Measurements from ENCODE around the gene MOGAT3. TPM values are rescaled to one million over a fixed set of nuclear protein-coding genes. Genes with fewer than 3 reads are reported as not detected.

The MOGAT3 gene
- total RNA-seq (not detected), polyA plus RNA-seq (not detected)

- H3K36me3 Mint-ChIP-seq, result no peaks in the 10 kb centered on the region
- H3K4me3 ChIP-seq (ENCODE audit: low read depth, low read length), result no peak within 1 kb of the TSS
- H3K4me1 ChIP-seq (ENCODE audit: control insufficient read depth, insufficient read depth, low read length, poor library complexity, severe bottlenecking), result peaks cover 4% of the 10 kb centered on the region
- peaks cover 0 to 8% (median 3%) of the 10 kb centered on the region in 4 donors for H3K4me1 Mint-ChIP-seq
- H3K36me3 ChIP-seq (ENCODE audit: control insufficient read depth, insufficient read depth, low read length), result no peaks in the 10 kb centered on the region
- ATAC-seq (ENCODE audit: low read depth in 2 of 2) (no peak), DNase-seq (peak in 1 of 3 donors; percentile 14)
- H3K27me3 Mint-ChIP-seq, result peaks cover 46% of the 10 kb centered on the region
- no peak within 1 kb of the TSS for H3K4me3 Mint-ChIP-seq
- no peak within 1 kb of the TSS for H3K27ac Mint-ChIP-seq
- no peak within 1 kb of the TSS for H3K27ac ChIP-seq (ENCODE audit: insufficient read depth, low read length, poor library complexity, severe bottlenecking)
- no peaks in the 10 kb centered on the region for H3K27me3 ChIP-seq (ENCODE audit: control insufficient read depth, insufficient read depth, low read length)
- no peaks in the 10 kb centered on the region for H3K9me3 ChIP-seq (ENCODE audit: control insufficient read depth in 2 of 2, low read length in 2 of 2)
- H3K9me3 Mint-ChIP-seq, result peaks cover 0 to 2% (median 0%) of the 10 kb centered on the region in 7 donors
Observed at GRCh38 chr7:101200862-101201599, at the start of gene MOGAT3. Gene MOGAT3, minus strand, starts transcription at chr7:101201036. Its CDS starts 182 bp downstream, at chr7:101200854.

GRCh38 chr7:101250324-101250723 lies 49.5 kb upstream of the MOGAT3 start:
- H3K27me3 Mint-ChIP-seq, result peaks cover 10% of the 10 kb centered on the region
- DNase-seq (no peak), ATAC-seq (ENCODE audit: low read depth in 2 of 2) (no peak)
- H3K36me3 ChIP-seq (ENCODE audit: control insufficient read depth, insufficient read depth, low read length), result peaks cover 4% of the 10 kb centered on the region
- H3K4me3 Mint-ChIP-seq, result peak overlapping the region; percentile 96 to 99 (median 99)
- H3K27ac ChIP-seq (ENCODE audit: insufficient read depth, low read length, poor library complexity, severe bottlenecking), result no peak overlapping the region
- H3K36me3 Mint-ChIP-seq, result peaks cover 13% of the 10 kb centered on the region
- H3K27ac Mint-ChIP-seq, result no peak overlapping the region
- H3K9me3 Mint-ChIP-seq, result no peaks in the 10 kb centered on the region
- H3K9me3 ChIP-seq (ENCODE audit: control insufficient read depth in 2 of 2, low read length in 2 of 2), result no peaks in the 10 kb centered on the region
- peaks cover 28% of the 10 kb centered on the region for H3K4me1 ChIP-seq (ENCODE audit: control insufficient read depth, insufficient read depth, low read length, poor library complexity, severe bottlenecking)
- H3K4me1 Mint-ChIP-seq, result peaks cover 14 to 52% (median 25%) of the 10 kb centered on the region in 4 donors
- H3K27me3 ChIP-seq (ENCODE audit: control insufficient read depth, insufficient read depth, low read length), result no peaks in the 10 kb centered on the region
- H3K4me3 ChIP-seq (ENCODE audit: low read depth, low read length), result peak overlapping the region; percentile 34

GRCh38 chr7:101248276-101248675 lies 47.4 kb upstream of the MOGAT3 start:
- Histone ChIP-seq H3K4me3 (ENCODE audit: low read depth, low read length) (no peak overlapping the region), H3K36me3 (ENCODE audit: control insufficient read depth, insufficient read depth, low read length) (peaks cover 4% of the 10 kb centered on the region), H3K27ac (ENCODE audit: insufficient read depth, low read length, poor library complexity, severe bottlenecking) (no peak overlapping the region), H3K9me3 (ENCODE audit: control insufficient read depth in 2 of 2, low read length in 2 of 2) (no peaks in the 10 kb centered on the region), H3K27me3 (ENCODE audit: control insufficient read depth, insufficient read depth, low read length) (no peaks in the 10 kb centered on the region), H3K4me1 (ENCODE audit: control insufficient read depth, insufficient read depth, low read length, poor library complexity, severe bottlenecking) (peaks cover 43% of the 10 kb centered on the region)
- H3K9me3 Mint-ChIP-seq, result no peaks in the 10 kb centered on the region
- ATAC-seq (ENCODE audit: low read depth in 2 of 2), result no peak
- H3K27me3 Mint-ChIP-seq, result peaks cover 4% of the 10 kb centered on the region
- no peak for DNase-seq
- peak overlapping the region in 2 of 4 donors; percentile 74 to 96 for H3K4me3 Mint-ChIP-seq
- H3K4me1 Mint-ChIP-seq, result peaks cover 14 to 66% (median 35%) of the 10 kb centered on the region in 4 donors
- peaks cover 13% of the 10 kb centered on the region for H3K36me3 Mint-ChIP-seq
- H3K27ac Mint-ChIP-seq, result no peak overlapping the region

GRCh38 chr7:101245147-101245668 lies 44.4 kb upstream of the MOGAT3 start:
- Histone ChIP-seq H3K27me3 (ENCODE audit: control insufficient read depth, insufficient read depth, low read length) (no peaks in the 10 kb centered on the region), H3K27ac (ENCODE audit: insufficient read depth, low read length, poor library complexity, severe bottlenecking) (peak overlapping the region; percentile 91), H3K4me1 (ENCODE audit: control insufficient read depth, insufficient read depth, low read length, poor library complexity, severe bottlenecking) (peaks cover 28% of the 10 kb centered on the region), H3K36me3 (ENCODE audit: control insufficient read depth, insufficient read depth, low read length) (peaks cover 8% of the 10 kb centered on the region), H3K9me3 (ENCODE audit: control insufficient read depth in 2 of 2, low read length in 2 of 2) (no peaks in the 10 kb centered on the region), H3K4me3 (ENCODE audit: low read depth, low read length) (peak overlapping the region; percentile 94)
- no peak for DNase-seq
- Mint-ChIP-seq H3K9me3 (no peaks in the 10 kb centered on the region), H3K27ac (peak overlapping the region in 2 of 3 donors; percentile 98), H3K36me3 (peaks cover 13% of the 10 kb centered on the region), H3K27me3 (no peaks in the 10 kb centered on the region), H3K4me3 (peak overlapping the region; percentile 92 to 99 (median 96)), H3K4me1 (peaks cover 7 to 53% (median 21%) of the 10 kb centered on the region in 4 donors)
- no peak for ATAC-seq (ENCODE audit: low read depth in 2 of 2)

- Histone ChIP-seq H3K4me3 (ENCODE audit: low read depth, low read length) (peak within 1 kb of the TSS; percentile 94), H3K4me1 (ENCODE audit: control insufficient read depth, insufficient read depth, low read length, poor library complexity, severe bottlenecking) (peaks cover 25% of the 10 kb centered on the region), H3K27me3 (ENCODE audit: control insufficient read depth, insufficient read depth, low read length) (no peaks in the 10 kb centered on the region), H3K27ac (ENCODE audit: insufficient read depth, low read length, poor library complexity, severe bottlenecking) (peak within 1 kb of the TSS; percentile 91), H3K9me3 (ENCODE audit: control insufficient read depth in 2 of 2, low read length in 2 of 2) (no peaks in the 10 kb centered on the region), H3K36me3 (ENCODE audit: control insufficient read depth, insufficient read depth, low read length) (peaks cover 14% of the 10 kb centered on the region)
- DNase-seq, result peak; percentile 88 to 96 (median 95)
- H3K4me3 Mint-ChIP-seq, result peak within 1 kb of the TSS; percentile 92 to 99 (median 96)
- H3K27me3 Mint-ChIP-seq, result no peaks in the 10 kb centered on the region
- no peaks in the 10 kb centered on the region for H3K9me3 Mint-ChIP-seq
- H3K4me1 Mint-ChIP-seq, result peaks cover 4 to 48% (median 17%) of the 10 kb centered on the region in 4 donors
- H3K36me3 Mint-ChIP-seq, result peaks cover 10% of the 10 kb centered on the region
- peak within 1 kb of the TSS; percentile 98 for H3K27ac Mint-ChIP-seq
- ATAC-seq (ENCODE audit: low read depth in 2 of 2), result peak; percentile 96 to 97
Observed at GRCh38 chr7:101244375-101245146, 43.7 kb upstream of the MOGAT3 start, which contains the start of gene FIS1. Gene FIS1, minus strand, starts transcription at chr7:101245081. Its CDS starts 77 bp downstream, at chr7:101245004.

GRCh38 chr7:101243646-101244374 lies 43.0 kb upstream of the MOGAT3 start:
- Mint-ChIP-seq H3K9me3 (no peaks in the 10 kb centered on the region), H3K4me1 (peaks cover 4 to 44% (median 17%) of the 10 kb centered on the region in 4 donors), H3K36me3 (peaks cover 10% of the 10 kb centered on the region), H3K27ac (peak overlapping the region; percentile 98), H3K27me3 (no peaks in the 10 kb centered on the region), H3K4me3 (peak overlapping the region; percentile 92 to 99 (median 96))
- peaks cover 21% of the 10 kb centered on the region for H3K4me1 ChIP-seq (ENCODE audit: control insufficient read depth, insufficient read depth, low read length, poor library complexity, severe bottlenecking)
- no peaks in the 10 kb centered on the region for H3K9me3 ChIP-seq (ENCODE audit: control insufficient read depth in 2 of 2, low read length in 2 of 2)
- no peaks in the 10 kb centered on the region for H3K27me3 ChIP-seq (ENCODE audit: control insufficient read depth, insufficient read depth, low read length)
- DNase-seq, result no peak
- H3K36me3 ChIP-seq (ENCODE audit: control insufficient read depth, insufficient read depth, low read length), result peaks cover 19% of the 10 kb centered on the region
- peak overlapping the region; percentile 91 for H3K27ac ChIP-seq (ENCODE audit: insufficient read depth, low read length, poor library complexity, severe bottlenecking)
- ATAC-seq (ENCODE audit: low read depth in 2 of 2), result no peak
- peak overlapping the region; percentile 94 for H3K4me3 ChIP-seq (ENCODE audit: low read depth, low read length)

Measured in CD4-positive, CD25-positive, alpha-beta regulatory T cell (primary cell).